Measurements from ENCODE around the gene DTNB.

DNA sequence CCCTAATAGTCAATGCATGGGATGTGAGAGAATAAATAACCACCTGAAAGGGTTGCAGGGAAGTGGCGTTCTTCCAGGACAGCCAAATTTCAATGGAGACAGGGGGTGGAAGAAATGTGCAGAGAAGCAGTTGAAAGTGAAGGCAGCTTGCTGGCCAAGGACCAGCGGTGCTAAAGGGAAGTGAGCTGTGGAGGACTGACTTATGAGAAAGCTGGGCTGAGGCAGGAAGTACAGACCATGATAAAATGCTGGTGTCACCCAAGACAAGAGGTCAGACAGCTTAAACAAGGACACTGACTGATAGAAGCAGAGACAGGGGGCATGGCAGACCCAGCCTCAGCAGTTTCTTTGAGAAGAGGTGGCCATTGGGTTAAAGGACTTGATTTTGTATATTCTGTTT, 106.7 kb downstream of the DTNB start:
- TF ChIP-seq, protein P1, sequence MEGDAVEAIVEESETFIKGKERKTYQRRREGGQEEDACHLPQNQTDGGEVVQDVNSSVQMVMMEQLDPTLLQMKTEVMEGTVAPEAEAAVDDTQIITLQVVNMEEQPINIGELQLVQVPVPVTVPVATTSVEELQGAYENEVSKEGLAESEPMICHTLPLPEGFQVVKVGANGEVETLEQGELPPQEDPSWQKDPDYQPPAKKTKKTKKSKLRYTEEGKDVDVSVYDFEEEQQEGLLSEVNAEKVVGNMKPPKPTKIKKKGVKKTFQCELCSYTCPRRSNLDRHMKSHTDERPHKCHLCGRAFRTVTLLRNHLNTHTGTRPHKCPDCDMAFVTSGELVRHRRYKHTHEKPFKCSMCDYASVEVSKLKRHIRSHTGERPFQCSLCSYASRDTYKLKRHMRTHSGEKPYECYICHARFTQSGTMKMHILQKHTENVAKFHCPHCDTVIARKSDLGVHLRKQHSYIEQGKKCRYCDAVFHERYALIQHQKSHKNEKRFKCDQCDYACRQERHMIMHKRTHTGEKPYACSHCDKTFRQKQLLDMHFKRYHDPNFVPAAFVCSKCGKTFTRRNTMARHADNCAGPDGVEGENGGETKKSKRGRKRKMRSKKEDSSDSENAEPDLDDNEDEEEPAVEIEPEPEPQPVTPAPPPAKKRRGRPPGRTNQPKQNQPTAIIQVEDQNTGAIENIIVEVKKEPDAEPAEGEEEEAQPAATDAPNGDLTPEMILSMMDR (IDR thresholded peaks at IDR 0.05) = no peak
- no peak for TF ChIP-seq POLR2A (IDR thresholded peaks at IDR 0.05)
